ENCODE data around the gene KIF19.

The KIF19 gene

GRCh38 chr17:74288785-74289184 is 37.2 kb upstream of the KIF19 start:
- H3K4me2 ChIP-seq (ENCODE audit: low read length): no peak overlapping the region
- no peak overlapping the region for H3K9ac ChIP-seq (ENCODE audit: low read depth, low read length)
- no peaks in the 10 kb centered on the region for H3K4me1 ChIP-seq (ENCODE audit: control insufficient read depth, insufficient read depth, low read length)
- no peak overlapping the region for H3K4me3 ChIP-seq (ENCODE audit: low read length)
- H3K27me3 ChIP-seq (ENCODE audit: control insufficient read depth, insufficient read depth, low read length): no peaks in the 10 kb centered on the region
- no peaks in the 10 kb centered on the region for H3K36me3 ChIP-seq (ENCODE audit: insufficient read depth, low read length)
- H3K9me3 ChIP-seq (replicated peaks; ENCODE audit: low read length): no peaks in the 10 kb centered on the region

GRCh38 chr17:74289688-74290087 is 36.3 kb upstream of the KIF19 start:
- H3K9ac ChIP-seq (ENCODE audit: low read depth, low read length): no peak overlapping the region
- H3K27me3 ChIP-seq (ENCODE audit: control insufficient read depth, insufficient read depth, low read length): no peaks in the 10 kb centered on the region
- H3K9me3 ChIP-seq (replicated peaks; ENCODE audit: low read length): no peaks in the 10 kb centered on the region
- H3K4me2 ChIP-seq (ENCODE audit: low read length): no peak overlapping the region
- no peak overlapping the region for H3K4me3 ChIP-seq (ENCODE audit: low read length)
- no peaks in the 10 kb centered on the region for H3K4me1 ChIP-seq (ENCODE audit: control insufficient read depth, insufficient read depth, low read length)
- no peaks in the 10 kb centered on the region for H3K36me3 ChIP-seq (ENCODE audit: insufficient read depth, low read length)

- H3K27me3 ChIP-seq (ENCODE audit: control insufficient read depth, insufficient read depth, low read length): no peaks in the 10 kb centered on the region
- H3K4me1 ChIP-seq (ENCODE audit: control insufficient read depth, insufficient read depth, low read length): no peaks in the 10 kb centered on the region
- no peak overlapping the region for H3K9ac ChIP-seq (ENCODE audit: low read depth, low read length)
- no peak overlapping the region for H3K4me3 ChIP-seq (ENCODE audit: low read length)
- no peak overlapping the region for H3K4me2 ChIP-seq (ENCODE audit: low read length)
- H3K36me3 ChIP-seq (ENCODE audit: insufficient read depth, low read length): no peaks in the 10 kb centered on the region
- no peaks in the 10 kb centered on the region for H3K9me3 ChIP-seq (replicated peaks; ENCODE audit: low read length)
These were observed 35.7 kb upstream of the KIF19 start for GRCh38 chr17:74290340-74290739.

GRCh38 chr17:74292495-74292894 is 33.5 kb upstream of the KIF19 start:
- H3K4me3 ChIP-seq (ENCODE audit: low read length): no peak overlapping the region
- no peak overlapping the region for H3K4me2 ChIP-seq (ENCODE audit: low read length)
- H3K27me3 ChIP-seq (ENCODE audit: control insufficient read depth, insufficient read depth, low read length): no peaks in the 10 kb centered on the region
- no peak overlapping the region for H3K9ac ChIP-seq (ENCODE audit: low read depth, low read length)
- no peaks in the 10 kb centered on the region for H3K4me1 ChIP-seq (ENCODE audit: control insufficient read depth, insufficient read depth, low read length)
- no peaks in the 10 kb centered on the region for H3K36me3 ChIP-seq (ENCODE audit: insufficient read depth, low read length)
- H3K9me3 ChIP-seq (replicated peaks; ENCODE audit: low read length): no peaks in the 10 kb centered on the region

- Histone ChIP-seq H3K4me1 (ENCODE audit: control insufficient read depth, insufficient read depth, low read length) (no peaks in the 10 kb centered on the region), H3K4me3 (ENCODE audit: low read length) (no peak overlapping the region), H3K27me3 (ENCODE audit: control insufficient read depth, insufficient read depth, low read length) (no peaks in the 10 kb centered on the region), H3K4me2 (ENCODE audit: low read length) (no peak overlapping the region), H3K9ac (ENCODE audit: low read depth, low read length) (no peak overlapping the region), H3K36me3 (ENCODE audit: insufficient read depth, low read length) (no peaks in the 10 kb centered on the region), H3K9me3 (replicated peaks; ENCODE audit: low read length) (no peaks in the 10 kb centered on the region)
These were observed 30.1 kb upstream of the KIF19 start for GRCh38 chr17:74295625-74296547.

GRCh38 chr17:74296548-74296936 is 29.5 kb upstream of the KIF19 start:
- H3K4me1 ChIP-seq (ENCODE audit: control insufficient read depth, insufficient read depth, low read length): no peaks in the 10 kb centered on the region
- H3K27me3 ChIP-seq (ENCODE audit: control insufficient read depth, insufficient read depth, low read length): no peaks in the 10 kb centered on the region
- no peak overlapping the region for H3K4me2 ChIP-seq (ENCODE audit: low read length)
- no peaks in the 10 kb centered on the region for H3K36me3 ChIP-seq (ENCODE audit: insufficient read depth, low read length)
- H3K9me3 ChIP-seq (replicated peaks; ENCODE audit: low read length): no peaks in the 10 kb centered on the region
- no peak overlapping the region for H3K9ac ChIP-seq (ENCODE audit: low read depth, low read length)
- H3K4me3 ChIP-seq (ENCODE audit: low read length): no peak overlapping the region

- Histone ChIP-seq H3K9ac (ENCODE audit: low read depth, low read length) (no peak overlapping the region), H3K4me3 (ENCODE audit: low read length) (no peak overlapping the region), H3K9me3 (replicated peaks; ENCODE audit: low read length) (no peaks in the 10 kb centered on the region), H3K36me3 (ENCODE audit: insufficient read depth, low read length) (no peaks in the 10 kb centered on the region), H3K4me1 (ENCODE audit: control insufficient read depth, insufficient read depth, low read length) (no peaks in the 10 kb centered on the region), H3K27me3 (ENCODE audit: control insufficient read depth, insufficient read depth, low read length) (no peaks in the 10 kb centered on the region), H3K4me2 (ENCODE audit: low read length) (no peak overlapping the region)
These were observed 28.1 kb upstream of the KIF19 start for GRCh38 chr17:74297941-74298340.

- H3K36me3 ChIP-seq (ENCODE audit: insufficient read depth, low read length): no peaks in the 10 kb centered on the region
- no peaks in the 10 kb centered on the region for H3K4me1 ChIP-seq (ENCODE audit: control insufficient read depth, insufficient read depth, low read length)
- no peak overlapping the region for H3K4me3 ChIP-seq (ENCODE audit: low read length)
- H3K27me3 ChIP-seq (ENCODE audit: control insufficient read depth, insufficient read depth, low read length): no peaks in the 10 kb centered on the region
- H3K9ac ChIP-seq (ENCODE audit: low read depth, low read length): no peak overlapping the region
- H3K4me2 ChIP-seq (ENCODE audit: low read length): no peak overlapping the region
- no peaks in the 10 kb centered on the region for H3K9me3 ChIP-seq (replicated peaks; ENCODE audit: low read length)
These were observed 27.2 kb upstream of the KIF19 start for GRCh38 chr17:74298778-74299177.

GRCh38 chr17:74299226-74300009 is 26.6 kb upstream of the KIF19 start:
- Histone ChIP-seq H3K9ac (ENCODE audit: low read depth, low read length) (no peak overlapping the region), H3K4me2 (ENCODE audit: low read length) (no peak overlapping the region), H3K9me3 (replicated peaks; ENCODE audit: low read length) (no peaks in the 10 kb centered on the region), H3K4me3 (ENCODE audit: low read length) (no peak overlapping the region), H3K27me3 (ENCODE audit: control insufficient read depth, insufficient read depth, low read length) (no peaks in the 10 kb centered on the region), H3K4me1 (ENCODE audit: control insufficient read depth, insufficient read depth, low read length) (no peaks in the 10 kb centered on the region), H3K36me3 (ENCODE audit: insufficient read depth, low read length) (no peaks in the 10 kb centered on the region)

- H3K4me3 ChIP-seq (ENCODE audit: low read length): no peak overlapping the region
- H3K4me2 ChIP-seq (ENCODE audit: low read length): no peak overlapping the region
- H3K36me3 ChIP-seq (ENCODE audit: insufficient read depth, low read length): no peaks in the 10 kb centered on the region
- no peak overlapping the region for H3K9ac ChIP-seq (ENCODE audit: low read depth, low read length)
- H3K9me3 ChIP-seq (replicated peaks; ENCODE audit: low read length): no peaks in the 10 kb centered on the region
- H3K27me3 ChIP-seq (ENCODE audit: control insufficient read depth, insufficient read depth, low read length): no peaks in the 10 kb centered on the region
- H3K4me1 ChIP-seq (ENCODE audit: control insufficient read depth, insufficient read depth, low read length): no peaks in the 10 kb centered on the region
These were observed 22.7 kb upstream of the KIF19 start for GRCh38 chr17:74303305-74303704.

- Histone ChIP-seq H3K4me3 (ENCODE audit: low read length) (no peak overlapping the region), H3K4me2 (ENCODE audit: low read length) (no peak overlapping the region), H3K4me1 (ENCODE audit: control insufficient read depth, insufficient read depth, low read length) (no peaks in the 10 kb centered on the region), H3K36me3 (ENCODE audit: insufficient read depth, low read length) (no peaks in the 10 kb centered on the region), H3K9ac (ENCODE audit: low read depth, low read length) (no peak overlapping the region), H3K27me3 (ENCODE audit: control insufficient read depth, insufficient read depth, low read length) (no peaks in the 10 kb centered on the region), H3K9me3 (replicated peaks; ENCODE audit: low read length) (no peaks in the 10 kb centered on the region)
These were observed 21.8 kb upstream of the KIF19 start for GRCh38 chr17:74304184-74304583.

Data from skeletal muscle satellite cell (primary cell).